ENCODE measurements around the gene NBEA. TPM values are rescaled to one million over a fixed set of nuclear protein-coding genes. Genes with fewer than 3 reads are reported as not detected.
"Not testable (repeated sequence)": the region's sequence is repeated elsewhere in the genome, so short reads cannot be mapped to it uniquely, and the experiment has no call there.

Gene NBEA
- polyA plus RNA-seq, 3 donors, result 14.9 to 16.5 (median 15.3) TPM

DNA sequence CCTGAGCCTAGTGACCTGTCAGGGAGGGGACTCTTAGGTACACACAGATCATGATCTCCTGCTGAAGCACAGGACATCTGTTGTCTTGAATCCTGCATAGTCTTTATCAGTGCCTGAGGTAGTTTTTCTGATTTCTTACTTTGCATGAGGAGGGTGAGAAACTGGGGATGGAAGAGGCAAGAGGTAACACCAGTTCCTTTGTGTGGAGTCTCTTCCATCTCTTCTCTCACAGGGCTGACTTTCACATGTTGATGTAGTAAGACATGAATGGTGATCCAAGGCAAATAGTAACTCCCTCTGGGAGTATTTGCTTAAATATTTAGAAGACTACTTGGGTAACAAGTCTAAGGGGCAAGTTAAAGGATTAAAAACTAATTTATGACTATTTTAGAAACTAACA is 9.5 kb downstream of the NBEA start:
- DNase-seq, result no peak

DNA sequence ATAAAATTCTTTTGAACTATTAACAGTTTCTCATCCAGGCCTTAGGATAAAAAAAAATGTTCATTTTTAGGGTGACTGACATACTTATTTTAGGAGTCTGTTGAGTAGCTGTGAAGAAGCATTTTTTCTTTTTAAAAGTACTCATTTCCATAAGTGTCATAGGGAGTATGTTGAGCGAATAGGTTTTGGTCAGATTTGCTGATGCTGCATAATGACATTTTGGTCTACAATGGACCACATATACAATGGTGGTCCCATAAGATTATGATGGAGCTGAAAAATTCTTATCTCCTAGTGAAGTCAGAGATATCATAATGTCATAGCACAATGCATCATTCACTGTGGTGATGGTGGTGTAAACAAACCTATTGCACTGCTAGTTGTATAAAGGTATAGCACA is 17.4 kb downstream of the NBEA start:
- no peak for DNase-seq

DNA sequence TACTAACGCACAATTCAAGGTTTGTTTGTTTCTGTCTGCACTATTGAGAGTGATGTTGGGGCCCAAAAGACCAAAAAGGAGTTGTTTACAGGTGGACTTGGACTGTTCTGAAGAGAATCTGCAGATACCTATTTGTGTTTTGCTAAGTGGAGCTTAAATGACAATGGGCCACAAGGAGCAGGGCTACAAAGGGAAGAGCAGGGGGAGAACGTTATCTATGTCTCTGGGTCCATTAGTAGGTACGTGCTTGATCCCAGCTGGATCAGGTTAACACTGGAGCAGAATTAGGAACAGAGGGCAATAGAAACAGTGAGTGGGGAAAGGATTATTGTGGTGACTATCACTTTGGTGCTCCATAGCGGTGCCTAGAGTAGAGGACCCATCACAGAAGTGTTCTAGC is 22.5 kb downstream of the NBEA start:
- no peak for DNase-seq

DNA sequence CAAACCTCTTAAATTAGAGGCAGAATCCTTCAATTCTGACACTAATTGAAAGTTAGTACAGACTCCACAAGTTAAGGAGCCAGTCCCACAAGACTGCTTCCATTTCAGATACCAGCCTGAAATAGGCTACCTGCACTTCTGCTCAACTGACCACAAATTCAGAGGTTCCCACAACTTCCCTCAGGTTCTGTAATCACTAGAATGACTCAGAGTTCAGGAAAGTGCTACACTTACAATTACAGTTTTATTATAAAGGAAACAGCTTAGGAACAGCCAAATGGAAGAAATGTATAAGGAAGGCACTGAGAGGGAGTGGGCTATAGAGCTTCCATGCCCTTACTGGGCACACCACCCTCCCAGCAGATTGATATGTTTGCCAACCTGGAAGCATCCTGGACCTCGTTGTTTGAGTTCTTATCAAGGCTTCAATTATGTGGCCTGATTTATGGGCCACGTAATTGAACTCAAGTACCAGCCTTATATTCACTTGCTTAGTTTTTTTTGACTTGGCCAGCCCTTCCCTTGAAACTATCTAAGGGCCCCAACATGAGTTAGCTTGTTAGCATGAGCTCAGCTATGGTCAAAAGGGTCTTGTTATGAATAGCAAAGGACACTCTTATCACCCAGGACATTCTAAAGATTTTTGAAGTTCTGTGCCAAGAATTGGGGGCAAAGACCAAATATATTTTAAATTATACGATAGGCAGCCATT is 25.9 kb downstream of the NBEA start:
- no peak for DNase-seq

DNA sequence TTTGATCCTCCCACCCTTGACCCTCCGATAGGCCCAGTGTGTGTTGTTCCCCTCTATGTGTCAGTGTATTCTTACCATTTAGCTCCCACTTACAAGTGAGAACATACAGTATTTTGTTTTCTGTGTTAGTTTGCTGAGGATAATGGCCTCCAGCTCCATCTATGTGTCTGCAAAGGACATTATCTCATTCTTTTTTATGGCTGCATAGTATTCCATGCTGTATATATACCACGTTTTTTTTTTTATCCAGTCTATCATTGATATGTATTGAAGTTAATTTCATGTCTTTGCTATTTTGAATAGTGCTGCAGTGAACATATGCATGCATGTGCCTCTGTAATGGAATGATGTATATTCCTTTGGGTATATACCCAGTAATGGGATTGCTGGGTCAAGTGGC is 27.5 kb downstream of the NBEA start:
- DNase-seq, result not testable (repeated sequence)

DNA sequence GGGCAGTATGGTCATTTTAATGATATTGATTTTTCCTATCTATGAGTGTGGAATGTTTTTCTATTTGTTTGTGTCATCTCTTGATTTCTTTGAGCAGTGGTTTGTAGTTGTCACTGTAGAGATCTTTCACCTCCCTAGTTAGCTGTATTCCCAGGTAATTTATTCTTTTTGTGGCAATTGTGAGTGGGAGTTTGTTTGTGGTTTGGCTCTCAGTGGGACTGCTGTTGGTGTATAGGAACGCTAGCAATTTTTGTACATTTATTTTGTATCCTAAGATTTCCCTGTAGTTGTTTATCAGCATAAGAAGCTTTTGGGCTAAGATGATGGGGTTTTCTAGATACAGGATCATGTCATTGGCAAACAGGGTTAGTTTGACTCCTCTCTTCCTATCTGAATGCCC is 28.9 kb downstream of the NBEA start:
- DNase-seq, result no peak

DNA sequence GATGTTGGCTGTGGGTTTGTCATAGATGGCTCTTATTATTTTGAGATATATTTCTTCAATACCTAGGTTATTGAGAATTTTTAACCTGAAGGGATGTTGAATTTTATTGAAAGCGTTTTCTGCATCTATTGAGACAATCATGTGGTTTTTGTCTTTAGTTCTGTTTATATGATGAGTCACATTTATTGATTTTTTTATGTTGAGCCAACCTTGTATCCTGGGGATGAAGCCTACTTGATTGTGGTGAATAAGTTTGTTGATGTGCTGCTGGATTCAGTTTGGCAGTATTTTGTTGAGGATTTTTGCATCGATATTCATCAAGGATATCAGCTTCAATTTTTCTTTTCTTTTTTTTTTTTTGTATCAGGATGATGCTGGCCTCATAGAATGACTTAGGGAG is 29.4 kb downstream of the NBEA start:
- DNase-seq, result no peak

DNA sequence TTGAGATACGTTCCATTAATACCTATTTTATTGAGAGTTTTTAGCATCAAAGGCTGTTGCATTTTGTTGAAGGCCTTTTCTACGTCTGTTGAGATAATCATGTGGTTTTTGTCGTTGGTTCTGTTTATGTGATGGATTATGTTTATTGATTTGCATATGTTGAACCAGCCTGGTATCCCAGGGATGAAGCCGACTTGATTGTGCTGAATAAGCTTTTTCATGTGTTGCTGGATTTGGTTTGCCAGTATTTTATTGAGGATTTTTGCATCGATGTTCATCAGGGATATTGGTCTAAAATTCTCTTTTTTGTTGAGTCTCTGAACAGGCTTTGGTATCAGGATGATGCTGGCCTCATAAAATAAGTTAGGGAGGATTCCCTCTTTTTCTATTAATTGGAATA is 43.1 kb downstream of the NBEA start:
- DNase-seq, result not testable (repeated sequence)

DNA sequence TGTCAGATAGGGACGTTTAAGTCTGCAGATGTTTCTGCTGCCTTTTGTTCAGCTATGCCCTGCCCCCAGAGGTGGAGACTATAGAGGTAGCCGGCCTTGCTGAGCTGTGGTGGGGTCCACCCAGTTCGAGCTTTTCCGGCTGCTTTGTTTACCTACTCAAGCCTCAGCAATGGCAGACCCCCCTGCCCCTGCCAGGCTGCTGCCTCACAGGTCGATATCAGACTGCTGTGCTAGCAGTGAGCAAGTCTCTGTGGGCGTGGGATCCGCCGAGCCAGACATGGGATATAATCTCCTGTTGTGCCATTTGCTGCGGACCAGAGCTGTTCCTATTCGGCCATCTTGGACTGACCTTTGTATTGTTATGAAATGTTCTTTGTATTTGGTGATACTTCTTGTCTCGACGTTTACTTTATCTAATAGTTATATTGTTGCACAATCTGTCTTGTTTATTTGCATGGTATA is 46.3 kb downstream of the NBEA start:
- no peak for DNase-seq

DNA sequence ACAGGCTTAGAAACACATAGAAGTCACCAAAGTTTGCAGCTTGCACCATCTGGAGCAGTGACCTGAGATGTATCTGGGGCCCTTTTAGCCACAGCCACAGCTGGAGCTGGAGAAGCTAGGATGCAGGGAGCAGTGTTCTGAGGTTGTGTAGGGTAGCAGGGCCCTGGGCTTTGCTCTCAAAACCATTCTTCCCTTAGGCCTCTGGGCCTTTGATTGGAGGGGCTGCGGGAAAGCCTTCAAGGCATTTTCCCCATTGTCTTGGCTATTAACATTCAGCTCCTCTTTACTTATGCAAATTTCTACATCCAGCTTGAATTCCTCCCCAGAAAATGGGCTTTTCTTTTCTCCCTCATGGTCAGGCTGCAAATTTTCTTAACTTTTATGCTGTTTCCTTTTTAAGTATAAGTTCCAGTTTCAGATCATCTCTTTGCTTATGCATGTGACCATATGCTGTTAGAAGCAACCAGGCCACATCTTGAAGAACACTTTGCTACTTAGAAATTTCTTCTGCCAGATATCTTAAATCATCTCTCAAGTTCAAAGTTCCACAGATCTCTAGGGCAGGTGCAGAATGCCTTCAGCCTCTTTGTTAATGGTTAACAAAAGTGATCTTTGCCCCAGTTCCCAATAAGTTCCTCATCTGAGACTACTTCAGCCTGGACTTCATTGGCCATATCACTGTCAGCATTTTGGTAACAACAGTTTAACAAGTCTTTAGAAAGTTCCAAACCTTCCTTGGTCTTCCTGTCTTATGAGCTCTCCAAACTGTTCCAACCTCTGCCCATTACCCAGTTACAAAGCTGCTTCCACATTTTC is 48.5 kb downstream of the NBEA start:
- DNase-seq, result no peak

DNA sequence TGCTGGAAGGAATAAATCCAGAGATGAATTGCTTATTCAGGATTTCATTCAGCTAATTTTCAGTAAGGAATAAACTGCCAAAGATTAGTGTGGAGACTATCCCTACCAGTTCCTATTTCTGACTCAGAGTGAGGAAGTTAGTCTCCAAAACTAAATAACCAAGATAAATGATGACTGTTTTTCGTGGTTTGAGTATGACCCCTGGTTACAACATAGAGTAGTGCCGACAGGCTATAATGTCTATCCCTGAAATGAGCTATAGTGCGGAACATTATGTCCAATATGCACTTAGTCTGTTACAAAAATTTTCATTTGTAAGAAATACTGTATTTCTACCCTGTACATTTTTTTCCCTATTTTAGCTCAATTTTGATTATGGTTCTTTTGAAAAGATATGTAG is 51.4 kb downstream of the NBEA start:
- no peak for DNase-seq

DNA sequence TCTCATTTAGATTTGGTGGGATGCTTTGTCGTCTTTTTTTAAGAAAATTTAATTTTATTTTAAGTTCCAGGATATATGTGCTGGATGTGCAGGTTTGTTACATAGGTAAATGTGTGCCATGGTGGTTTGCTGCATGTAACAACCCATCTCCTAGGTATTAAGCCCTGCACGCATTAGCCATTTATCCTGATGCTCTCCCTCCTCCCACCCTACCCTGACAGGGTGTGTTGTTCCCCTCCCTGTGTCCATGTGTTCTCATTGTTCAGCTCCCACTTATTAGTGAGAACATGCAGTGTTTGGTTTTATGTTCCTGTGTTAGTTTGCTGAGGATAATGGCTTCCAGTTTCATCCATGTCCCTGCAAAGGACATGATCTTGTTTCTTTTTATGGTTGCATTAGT is 61.7 kb downstream of the NBEA start:
- not testable (repeated sequence) for DNase-seq

DNA sequence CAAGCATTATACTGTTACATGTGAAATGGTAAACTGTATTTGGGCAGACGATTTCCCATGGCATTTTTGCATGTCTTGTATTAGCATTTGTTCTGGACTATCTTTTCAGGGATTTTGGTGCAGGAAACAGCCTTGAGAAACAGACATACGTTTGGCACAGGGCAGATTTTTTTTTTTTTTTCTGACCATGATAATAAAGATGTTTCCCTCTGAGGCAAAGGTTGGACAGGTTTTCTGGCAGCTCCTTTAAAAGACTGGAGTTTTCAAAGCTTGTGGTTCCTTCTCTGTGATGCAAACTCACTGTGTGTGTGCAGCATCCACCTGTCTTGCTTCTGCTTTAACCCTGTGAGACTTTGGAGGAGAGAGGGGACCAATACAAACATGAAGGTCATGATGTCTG is 63.0 kb downstream of the NBEA start:
- no peak for DNase-seq

DNA sequence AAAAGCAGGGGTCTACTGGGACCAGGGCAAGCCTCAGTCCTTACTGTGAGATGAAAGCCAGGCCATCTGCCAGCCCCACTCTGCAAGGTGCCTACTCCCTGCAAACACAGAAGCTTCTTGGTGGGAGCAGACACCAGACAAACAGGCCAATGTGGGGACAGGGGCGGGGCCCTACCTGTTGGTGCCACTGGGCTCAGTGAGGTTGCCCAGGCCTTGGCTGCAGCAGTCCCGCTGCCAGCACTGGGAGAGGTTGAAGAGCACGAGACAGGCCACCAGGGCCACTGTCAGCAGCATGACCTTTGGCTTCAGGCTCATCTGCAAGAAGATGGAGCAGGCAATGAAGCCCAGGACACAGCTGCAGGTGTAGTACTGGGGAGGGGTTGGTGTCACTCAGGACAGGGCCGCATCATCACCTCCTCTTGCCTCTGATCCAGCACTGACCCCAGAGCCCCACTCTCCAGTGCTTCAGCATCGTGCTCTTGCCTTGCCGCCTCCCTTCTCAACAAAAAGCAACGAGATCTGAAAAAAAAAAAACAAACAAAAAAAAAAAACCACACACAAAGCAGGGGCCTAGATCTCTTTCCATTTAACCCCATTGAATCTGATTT is 72.6 kb downstream of the NBEA start:
- no peak for DNase-seq

DNA sequence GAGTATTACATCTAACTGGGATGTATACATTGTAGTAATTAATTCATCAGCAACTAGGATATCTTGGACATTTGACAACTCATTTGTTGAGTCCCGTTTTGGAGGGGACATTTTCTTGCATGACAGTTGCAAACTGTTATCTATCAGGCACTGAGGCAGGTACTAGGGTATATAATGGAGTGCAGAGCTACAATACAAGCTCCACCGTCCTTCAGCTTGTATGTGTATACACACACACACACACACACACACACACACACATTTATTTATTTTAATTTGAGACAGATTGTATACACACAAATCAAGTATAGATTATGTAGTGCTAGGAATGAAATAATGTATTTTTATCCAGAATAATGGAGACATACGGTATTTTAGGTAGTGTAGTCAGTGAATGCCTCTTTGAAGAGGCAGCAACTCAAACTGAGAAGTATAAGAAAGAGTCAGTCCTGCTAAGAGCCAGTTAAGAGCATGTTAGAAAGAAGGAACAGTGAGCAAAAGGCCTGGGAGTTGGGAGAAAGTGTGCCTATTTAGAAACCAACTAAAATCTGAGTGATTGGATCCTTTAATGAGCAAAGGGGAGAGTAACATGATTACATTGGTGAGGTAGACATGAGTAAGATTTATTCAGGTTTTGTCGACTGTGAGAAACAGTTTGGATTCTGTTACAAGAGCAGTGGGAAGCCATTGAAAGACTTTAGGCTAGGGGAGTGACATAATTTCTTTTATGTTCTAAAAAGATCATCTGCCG is 74.5 kb downstream of the NBEA start:
- DNase-seq, result peak; percentile 5

DNA sequence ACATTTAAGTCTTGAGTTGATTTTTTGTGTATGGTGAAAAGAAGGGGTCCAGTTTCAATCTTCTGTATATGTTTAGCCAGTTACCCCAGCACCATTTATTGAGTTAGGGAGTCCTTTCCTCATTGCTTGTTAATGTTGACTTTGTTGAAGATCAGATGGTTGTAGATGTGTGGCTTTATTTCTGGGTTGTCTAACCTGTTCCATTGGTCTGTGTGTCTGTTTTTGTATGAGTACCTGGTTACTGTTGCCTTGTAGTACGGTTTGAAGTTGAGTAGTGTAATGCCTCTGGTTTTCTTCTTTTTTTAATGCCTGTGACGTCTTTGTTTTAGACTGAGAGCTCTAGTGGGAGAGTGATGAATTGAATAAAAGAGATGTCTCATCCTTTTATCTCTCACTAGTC is 83.2 kb downstream of the NBEA start:
- no peak for DNase-seq

DNA sequence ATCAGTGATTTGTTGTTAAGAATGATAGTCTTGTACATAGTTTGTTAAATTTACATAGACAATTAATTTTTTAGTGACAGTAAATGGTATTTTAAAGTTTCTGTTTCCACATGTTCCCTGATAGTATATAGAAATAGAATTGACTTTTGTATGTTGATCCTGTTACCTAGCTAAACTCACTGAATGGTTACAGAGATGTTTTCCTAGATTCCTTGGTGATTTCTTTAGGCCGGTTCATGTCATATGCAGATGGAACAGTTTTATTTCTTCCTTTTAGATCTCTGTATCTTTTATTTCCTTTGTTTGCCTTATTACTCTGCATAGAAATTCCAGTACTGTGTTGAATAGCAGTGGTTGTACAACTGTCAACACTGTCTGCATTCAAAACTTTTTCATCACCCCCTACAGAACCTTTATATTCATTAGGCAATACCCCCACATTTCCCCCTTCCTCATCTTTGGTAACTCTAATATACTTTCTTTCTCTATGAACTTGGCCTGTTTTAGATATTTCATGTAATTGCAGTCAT is 86.3 kb downstream of the NBEA start:
- DNase-seq, result no peak

DNA sequence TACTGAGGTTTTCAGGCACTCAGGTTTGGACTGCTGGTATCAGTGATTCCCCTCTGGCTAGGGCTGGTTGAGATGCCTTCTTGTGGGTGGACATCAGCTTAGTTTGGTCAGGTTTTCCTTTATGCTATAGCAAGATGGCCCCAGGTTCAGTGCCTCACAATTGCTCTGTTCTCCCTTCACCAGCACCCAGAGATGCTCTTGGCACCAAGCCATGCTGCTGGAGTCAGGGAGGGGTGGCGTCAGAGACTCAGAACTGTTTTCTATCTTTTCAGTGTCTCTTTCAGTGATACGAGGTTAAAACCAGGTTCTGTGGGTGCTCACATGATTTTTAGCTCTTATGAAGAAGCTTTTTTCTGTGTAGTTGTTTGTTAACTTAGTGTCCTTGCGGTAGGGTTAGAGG is 96.9 kb downstream of the NBEA start:
- DNase-seq, result no peak

DNA sequence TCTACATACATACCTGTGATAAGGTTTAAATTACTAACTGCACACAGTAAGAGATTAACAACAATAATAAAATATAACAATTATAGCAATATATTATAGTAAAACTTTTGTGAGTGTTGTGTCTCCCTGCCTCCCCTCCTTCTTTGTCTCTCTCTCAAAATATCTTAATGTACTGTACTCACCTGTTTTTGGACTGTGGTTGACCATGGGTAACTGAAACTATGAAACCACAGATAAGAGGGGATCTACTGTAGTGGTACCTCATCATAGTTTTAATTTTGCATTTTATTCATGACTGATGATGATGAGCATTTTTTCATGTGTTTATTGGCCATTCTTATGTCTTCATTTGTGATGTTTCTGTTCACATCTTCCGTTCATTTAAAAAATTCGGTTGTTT is 104.5 kb downstream of the NBEA start:
- no peak for DNase-seq

DNA sequence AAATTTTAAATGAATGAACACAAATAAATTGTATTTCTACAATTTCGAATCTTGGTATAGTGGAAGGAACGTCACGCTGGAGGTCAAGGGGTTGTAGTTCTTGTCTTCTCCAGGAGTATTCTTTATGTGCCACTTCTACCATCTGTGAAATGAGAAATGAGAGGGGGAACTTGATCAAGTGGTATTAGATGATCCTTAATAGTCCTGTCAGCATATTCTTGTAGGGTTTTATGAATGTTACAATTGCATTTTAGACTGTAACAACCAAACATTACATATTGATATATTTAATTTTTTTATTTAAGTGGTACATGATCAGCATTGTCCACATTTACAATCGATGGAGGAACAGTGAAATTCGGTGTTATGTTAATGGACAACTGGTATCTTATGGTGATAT is 113.6 kb downstream of the NBEA start:
- DNase-seq, result no peak

DNA sequence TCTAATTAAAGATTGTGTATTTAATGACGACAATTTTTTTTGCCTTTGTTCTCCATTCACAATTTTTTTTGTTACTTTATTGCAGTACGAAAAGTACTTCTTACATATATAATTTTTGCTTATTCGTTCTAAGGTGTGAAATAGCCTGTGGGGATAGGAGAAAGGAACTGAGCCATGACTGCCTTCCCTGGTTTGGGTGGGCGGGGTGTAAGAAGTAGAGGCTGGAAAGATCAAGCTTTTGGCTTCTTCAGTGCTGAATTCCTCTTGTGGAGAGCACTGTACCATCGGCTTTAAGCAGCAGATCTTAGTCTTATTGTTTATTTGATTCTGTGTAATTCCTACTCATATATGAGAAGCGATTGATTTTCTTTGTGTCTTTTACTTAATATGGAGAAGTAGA is 115.8 kb downstream of the NBEA start:
- DNase-seq, result no peak

DNA sequence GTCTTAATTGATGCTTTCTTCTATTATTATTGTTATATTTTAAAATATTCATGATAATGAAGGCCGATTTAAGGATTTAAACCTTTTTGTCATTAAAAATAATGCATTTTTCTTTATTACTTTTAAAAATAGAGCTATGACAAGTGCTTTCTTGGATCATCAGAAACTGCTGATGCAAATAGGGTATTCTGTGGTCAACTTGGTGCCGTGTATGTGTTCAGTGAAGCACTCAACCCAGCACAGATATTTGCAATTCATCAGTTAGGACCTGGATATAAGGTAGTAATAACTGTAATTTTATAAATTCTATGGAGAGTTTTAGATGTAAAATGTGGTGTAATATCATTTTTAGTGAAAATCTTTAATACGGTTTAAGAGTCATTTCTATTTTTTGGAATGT is 116.5 kb downstream of the NBEA start:
- not testable (repeated sequence) for DNase-seq

All from renal pelvis (tissue), 4 donors.